Common myeloid progenitor, CD34-positive (primary cell): ENCODE results near the gene TIGD3.

Experiments
- CTCF ChIA-PET: fragments of 350-600 bp; sonication (Branson Sonifier 250); formaldehyde crosslinking; loops from one replicate; lab custom pipeline; 2021; ENCODE audit warnings: antibody characterized with exemption; lab: Charles Lee
- POLR2A ChIA-PET: fragments of 350-600 bp; sonication (Branson Sonifier 250); formaldehyde crosslinking; loops from one replicate; lab custom pipeline; 2021; ENCODE audit warnings: antibody characterized with exemption; lab: Charles Lee
- DNase-seq, 3 donors: peaks; one replicate each; pipeline versions ENCODE4 v3.0.0 to v3.0.0-alpha.2; 2013
- H3K27ac ChIP-seq, 2 experiments: 1 replicate in 1 of 2; 2 replicates in 1 of 2; pipeline ENCODE4 v1.7.0; 2013; ENCODE audit warnings: inconsistent platforms in 2 of 2, low read length in 2 of 2, mild to moderate bottlenecking in 2 of 2, low read depth in 1 of 2, moderate library complexity in 1 of 2; ENCODE audit not compliant: severe bottlenecking in 2 of 2, insufficient read depth in 1 of 2, poor library complexity in 1 of 2
- H3K27me3 ChIP-seq, 5 experiments: replicated peaks in 2 of 5; 1 replicate in 3 of 5; 2 replicates in 2 of 5; pipeline versions ENCODE4 v1.6.1 to v1.7.0; 2013; ENCODE audit warnings: low read length in 4 of 5, mild to moderate bottlenecking in 2 of 5, moderate library complexity in 2 of 5, inconsistent platforms in 1 of 5; ENCODE audit not compliant: insufficient read depth in 5 of 5, control insufficient read depth in 4 of 5
- H3K36me3 ChIP-seq, 4 experiments: 1 replicate in 2 of 4; 2 replicates in 2 of 4; pipeline versions ENCODE4 v1.6.1 to v1.7.0; 2013; ENCODE audit warnings: low read length in 3 of 4, control low read depth in 1 of 4, mild to moderate bottlenecking in 1 of 4; ENCODE audit not compliant: control insufficient read depth in 4 of 4, insufficient read depth in 4 of 4
- H3K4me1 ChIP-seq, 4 experiments: 1 replicate in 3 of 4; 2 replicates in 1 of 4; pipeline versions ENCODE4 v1.6.1 to v1.7.1; 2013; ENCODE audit warnings: low read length in 3 of 4, mild to moderate bottlenecking in 3 of 4, control low read depth in 1 of 4, inconsistent platforms in 1 of 4, moderate library complexity in 1 of 4; ENCODE audit not compliant: control insufficient read depth in 4 of 4, insufficient read depth in 4 of 4; ENCODE audit errors: control extremely low read depth in 1 of 4
- H3K4me3 ChIP-seq, 7 experiments: 1 replicate in 4 of 7; 2 replicates in 3 of 7; pipeline versions ENCODE4 v1.5.1 to v1.7.0; 2013; ENCODE audit warnings: mild to moderate bottlenecking in 7 of 7, low read length in 6 of 7, moderate library complexity in 6 of 7, inconsistent platforms in 2 of 7, low read depth in 2 of 7, control low read depth in 1 of 7; ENCODE audit not compliant: insufficient read depth in 4 of 7, control insufficient read depth in 1 of 7; ENCODE audit errors: extremely low read depth in 1 of 7
- H3K9me3 ChIP-seq, 5 experiments: 1 replicate in 4 of 5; 2 replicates in 1 of 5; pipeline versions ENCODE4 v1.6.1 to v1.7.1; 2013; ENCODE audit warnings: low read length in 4 of 5, mild to moderate bottlenecking in 2 of 5, inconsistent platforms in 1 of 5, low read depth in 1 of 5, moderate library complexity in 1 of 5; ENCODE audit not compliant: control insufficient read depth in 4 of 5, insufficient read depth in 2 of 5; ENCODE audit errors: control extremely low read depth in 1 of 5
- WGBS: methylation state at CpG from one replicate; pipeline ENCODE4 v1.1.5; 2013; ENCODE audit not compliant: insufficient coverage; 5-methylcytosine and 5-hydroxymethylcytosine counted together

TIGD3 gene

GRCh38 chr11:65396769-65397745, 42.5 kb downstream of the TIGD3 start:
- POLR2A ChIA-PET = interaction anchor here (0.8 kb wide), 1 partner anchor 102 kb away, joined by 3 read pairs; the partner anchor contains the start of gene MALAT1
- no peaks in the 10 kb centered on the region for H3K27me3 ChIP-seq
- CTCF ChIA-PET = interaction anchor here (2.9 kb wide), 1 partner anchor 19 kb away, joined by 18 read pairs; no protein-coding TSS in a partner anchor

GRCh38 chr11:65398362-65398910, 43.9 kb downstream of the TIGD3 start:
- ChIA-PET CTCF (interaction anchor here (1.1 to 2.9 kb wide), 3 partner anchors 11 to 20 kb away, joined by 3 to 18 read pairs (median 4); no protein-coding TSS in a partner anchor), POLR2A (interaction anchor here (0.9 kb wide), 1 partner anchor 28 kb away, joined by 3 read pairs; no protein-coding TSS in a partner anchor)
- H3K36me3 ChIP-seq = peaks cover 0 to 68% (median 50%) of the 10 kb centered on the region in 4 experiments
- no peak for DNase-seq
- no peaks in the 10 kb centered on the region for H3K27me3 ChIP-seq
- H3K27ac ChIP-seq = no peak overlapping the region
- no peak overlapping the region for H3K4me3 ChIP-seq
- H3K4me1 ChIP-seq = peaks cover 2 to 18% (median 16%) of the 10 kb centered on the region in 4 experiments
- no peaks in the 10 kb centered on the region for H3K9me3 ChIP-seq
- 97% methylated on average over 15 of the region's 16 CpGs for WGBS

More at GRCh38 chr11:65396769-65397745, 42.5 kb downstream of the TIGD3 start:
- Histone ChIP-seq H3K4me3 (no peak overlapping the region), H3K36me3 (peaks cover 0 to 78% (median 54%) of the 10 kb centered on the region in 4 experiments), H3K9me3 (no peaks in the 10 kb centered on the region), H3K4me1 (peaks cover 0 to 8% (median 6%) of the 10 kb centered on the region in 4 experiments), H3K27ac (no peak overlapping the region)
- WGBS = 96% methylated on average over 34 of the region's 38 CpGs
- DNase-seq = no peak

- DNase-seq = no peak
- peaks cover 2 to 26% (median 24%) of the 10 kb centered on the region in 4 experiments for H3K4me1 ChIP-seq
- no peaks in the 10 kb centered on the region for H3K9me3 ChIP-seq
- H3K27me3 ChIP-seq = no peaks in the 10 kb centered on the region
- ChIA-PET CTCF (interaction anchor here (9.7 kb wide), 1 partner anchor 16 kb away, joined by 77 read pairs; no protein-coding TSS in a partner anchor), POLR2A (interaction anchor here (0.7 kb wide), 1 partner anchor 101 kb away, joined by 11 read pairs; no protein-coding TSS in a partner anchor)
- H3K27ac ChIP-seq = no peak overlapping the region
- no peak overlapping the region for H3K4me3 ChIP-seq
- WGBS = 100% methylated on average over 10 of the region's 13 CpGs
- H3K36me3 ChIP-seq = peaks cover 0 to 60% (median 44%) of the 10 kb centered on the region in 4 experiments
Measured at GRCh38 chr11:65399249-65399648, 44.7 kb downstream of the TIGD3 start.

GRCh38 chr11:65399845-65400244, 45.3 kb downstream of the TIGD3 start:
- H3K36me3 ChIP-seq = peaks cover 0 to 57% (median 41%) of the 10 kb centered on the region in 4 experiments
- CTCF ChIA-PET = interaction anchor here (2.2 to 9.7 kb wide), 2 partner anchors 12 to 16 kb away, joined by 7 to 77 read pairs; no protein-coding TSS in a partner anchor

DNA sequence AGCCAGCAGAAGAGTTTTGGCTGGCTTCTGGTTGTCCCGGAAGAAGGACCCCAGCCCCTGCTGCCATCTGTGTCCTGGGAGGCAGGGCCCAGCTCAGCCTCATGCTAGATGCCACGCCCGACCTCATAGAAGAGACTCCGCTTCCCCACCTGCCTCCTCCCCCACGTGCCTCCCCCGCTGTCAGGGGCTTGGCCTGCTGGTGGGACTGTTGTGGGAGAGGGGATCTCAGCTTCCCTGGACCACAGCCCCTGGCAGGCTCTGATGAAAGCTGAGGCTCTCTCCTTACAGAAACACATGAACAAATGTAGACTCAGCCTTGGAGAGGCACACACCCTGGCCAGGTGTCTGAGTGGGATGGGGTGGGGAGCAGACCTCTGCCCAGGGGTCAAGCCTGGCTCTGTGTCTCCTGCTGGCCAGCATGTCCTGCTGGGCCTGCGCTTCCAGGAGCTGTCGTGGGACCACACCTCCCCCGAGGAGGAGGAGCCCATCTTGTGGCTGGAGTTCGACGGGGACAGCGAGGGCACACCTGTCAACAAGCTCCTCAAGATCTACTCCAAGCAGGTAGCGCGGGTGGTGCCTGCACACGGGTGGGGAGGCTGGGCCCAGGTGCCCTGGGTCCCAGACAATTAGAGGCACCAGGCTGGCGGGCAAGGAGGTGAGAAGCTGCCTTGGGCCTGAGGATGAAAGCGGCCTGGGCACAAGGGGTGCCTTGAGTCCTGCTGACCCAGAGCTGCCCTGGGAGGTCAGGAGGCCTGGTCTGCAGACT, 45.9 kb downstream of the TIGD3 start:
- DNase-seq = no peak
- no peaks in the 10 kb centered on the region for H3K9me3 ChIP-seq
- H3K4me3 ChIP-seq = no peak overlapping the region
- 92% methylated on average over 17 of the region's 17 CpGs for WGBS
- peaks cover 0 to 58% (median 43%) of the 10 kb centered on the region in 4 experiments for H3K36me3 ChIP-seq
- no peak overlapping the region for H3K27ac ChIP-seq
- ChIA-PET CTCF (interaction anchor here (1.2 to 9.7 kb wide), 3 partner anchors 12 to 20 kb away, joined by 3 to 77 read pairs (median 7); no protein-coding TSS in a partner anchor), POLR2A (interaction anchor here (0.5 to 5.8 kb wide), 2 partner anchors 13 to 23 kb away, joined by 3 to 55 read pairs; partner anchors contain the start of gene NEAT1)
- peaks cover 2 to 36% (median 34%) of the 10 kb centered on the region in 4 experiments for H3K4me1 ChIP-seq
- H3K27me3 ChIP-seq = no peaks in the 10 kb centered on the region

More at GRCh38 chr11:65399845-65400244, 45.3 kb downstream of the TIGD3 start:
- no peak overlapping the region for H3K27ac ChIP-seq
- WGBS = 96% methylated on average over 8 of the region's 10 CpGs
- no peaks in the 10 kb centered on the region for H3K9me3 ChIP-seq
- POLR2A ChIA-PET = no interaction called here
- DNase-seq = no peak
- H3K4me3 ChIP-seq = no peak overlapping the region
- no peaks in the 10 kb centered on the region for H3K27me3 ChIP-seq
- H3K4me1 ChIP-seq = peaks cover 2 to 32% (median 30%) of the 10 kb centered on the region in 4 experiments
